Activated CD4-positive, alpha-beta T cell treated with anti-CD3 and anti-CD28 coated beads, Interleukin-10, Interleukin-2, amounts not matched to agents 100 ng/mL and 50 ng/mL, durations not matched to agents 16 hours and 8 hours (primary cell): ENCODE measurements around the gene KRIT1.
"Not testable (repeated sequence)": the region's sequence is repeated elsewhere in the genome, so short reads cannot be mapped to it uniquely, and the experiment has no call there.

Experiments
- DNase-seq: peaks from one replicate; pipeline ENCODE4 v3.0.0-alpha.2; 2020

The KRIT1 gene

GRCh38 chr7:92246360-92247101, 817 bp upstream of the KRIT1 start:
- peak; percentile 50 for DNase-seq

GRCh38 chr7:92244808-92245486, 767 bp downstream of the KRIT1 start:
- DNase-seq = peak; percentile 26

- DNase-seq = no peak
Measured at GRCh38 chr7:92242972-92243371, 2.7 kb downstream of the KRIT1 start.

- no peak for DNase-seq
Measured at GRCh38 chr7:92230547-92230946, 15.2 kb downstream of the KRIT1 start.

- no peak for DNase-seq
Measured at GRCh38 chr7:92228742-92229141, 17.0 kb downstream of the KRIT1 start.

- no peak for DNase-seq
Measured at GRCh38 chr7:92228100-92228499, 17.6 kb downstream of the KRIT1 start.

GRCh38 chr7:92226981-92227380, 18.7 kb downstream of the KRIT1 start:
- no peak for DNase-seq

- DNase-seq = no peak
Measured at GRCh38 chr7:92221766-92222165, 23.9 kb downstream of the KRIT1 start.

- no peak for DNase-seq
Measured at GRCh38 chr7:92206672-92207071, 39.0 kb downstream of the KRIT1 start.

GRCh38 chr7:92205987-92206386, 39.7 kb downstream of the KRIT1 start:
- DNase-seq = no peak

GRCh38 chr7:92200791-92201190, 44.9 kb downstream of the KRIT1 start:
- DNase-seq = no peak

- DNase-seq = no peak
Measured at GRCh38 chr7:92192326-92192725, 53.4 kb downstream of the KRIT1 start.

- not testable (repeated sequence) for DNase-seq
Measured at GRCh38 chr7:92189246-92189645, 56.5 kb downstream of the KRIT1 start.

GRCh38 chr7:92184294-92184693, 61.4 kb downstream of the KRIT1 start:
- DNase-seq = not testable (repeated sequence)

GRCh38 chr7:92178928-92179924, 66.5 kb downstream of the KRIT1 start, which contains the start of gene LRRD1:
TSS of gene LRRD1 (minus strand) at chr7:92179142. CDS start at chr7:92165202, 13,940 bp downstream.
- peak; percentile 90 for DNase-seq

GRCh38 chr7:92177362-92177761, 68.4 kb downstream of the KRIT1 start:
- no peak for DNase-seq

GRCh38 chr7:92169529-92169928, 76.2 kb downstream of the KRIT1 start:
- DNase-seq = not testable (repeated sequence)

- no peak for DNase-seq
Measured at GRCh38 chr7:92161271-92161670, 84.4 kb downstream of the KRIT1 start.

- no peak for DNase-seq
Measured at GRCh38 chr7:92158660-92159575, 86.8 kb downstream of the KRIT1 start.

GRCh38 chr7:92156990-92157389, 88.7 kb downstream of the KRIT1 start:
- no peak for DNase-seq

- no peak for DNase-seq
Measured at GRCh38 chr7:92155108-92155739, 90.5 kb downstream of the KRIT1 start.
